Body of pancreas (tissue), 4 donors: ENCODE data around the gene CCBE1. TPM values are rescaled to one million over a fixed set of nuclear protein-coding genes. Genes with fewer than 3 reads are reported as not detected.

Experiments used
- ATAC-seq: fragments of 150-250 bp; one replicate; pipeline ENCODE4 v1.9.1; 2016
- DNase-seq, 4 donors: peaks; one replicate each; pipeline ENCODE4 v3.0.0-alpha.2; 2019
- H3K27ac ChIP-seq, 4 donors: fragments of 200-600 bp; sonication (generic); 1 replicate in 3 of 4; 2 replicates in 1 of 4; pipeline versions ENCODE4 v1.5.1 to v1.6.1; 2016 to 2019; ENCODE audit warnings: mild to moderate bottlenecking in 1 of 4, mixed read lengths in 1 of 4, moderate library complexity in 1 of 4
- H3K27me3 ChIP-seq, 2 donors: fragments of 200-600 bp; sonication (generic); one replicate each; pipeline ENCODE4 v1.6.0; 2016; ENCODE audit warnings: mild to moderate bottlenecking in 1 of 2
- H3K36me3 ChIP-seq, 2 donors: fragments of 200-600 bp; sonication (generic); replicated peaks in 1 of 2; 2 replicates each; pipeline ENCODE4 v1.5.1; 2016; ENCODE audit warnings: low read depth in 2 of 2; ENCODE audit not compliant: insufficient read depth in 1 of 2
- H3K4me1 ChIP-seq: fragments of 200-600 bp; sonication (generic); one replicate; pipeline ENCODE4 v1.6.0; 2016
- H3K4me3 ChIP-seq, 2 donors: fragments of 200-600 bp; sonication (generic); 1 replicate in 1 of 2; 2 replicates in 1 of 2; pipeline ENCODE4 v1.5.1; 2016 to 2019
- H3K9me3 ChIP-seq, 3 donors: fragments of 200-600 bp; sonication (generic); 1 replicate in 2 of 3; 2 replicates in 1 of 3; pipeline ENCODE4 v1.5.1; 2016
- CTCF ChIP-seq, 7 experiments: fragments of 450-650 bp in 4 of 7; fragments of 200-600 bp in 3 of 7; sonication (generic) in 3 of 7; IDR thresholded peaks; one replicate each; pipeline ENCODE4 v1.5.1; 2016 to 2019; ENCODE audit warnings: antibody characterized with exemption in 7 of 7
- POLR2A ChIP-seq, 3 donors: fragments of 450-650 bp; IDR thresholded peaks; one replicate each; pipeline ENCODE4 v1.6.1; 2016; ENCODE audit warnings: antibody characterized with exemption in 3 of 3, mild to moderate bottlenecking in 2 of 3
- WGBS, 2 donors: methylation state at CpG; one replicate each; pipeline ENCODE4 v1.1.5; 2017; 5-methylcytosine and 5-hydroxymethylcytosine counted together
- intact Hi-C: fragments of 100-400 bp; cut with DNase I; formaldehyde crosslinking; loops from one replicate; pipeline ENCODE4 v1.15.1; 2023
- total RNA-seq, 2 donors: library from RNA; depleted of rRNA; stranded (reverse); fragments of >200 nt; gene quantifications; one replicate each; pipeline ENCODE4 v1.1.0, GENCODE V29; 2016

Gene CCBE1
- total RNA-seq, 2 donors from 2014 or later, result 0.99 to 4.4 TPM

GRCh38 chr18:59724103-59724502 is 26.9 kb upstream of the CCBE1 start:
- TF ChIP-seq POLR2A (IDR thresholded peaks at IDR 0.05) (no peak), CTCF (IDR thresholded peaks at IDR 0.05) (no peak)
- Histone ChIP-seq H3K9me3 (no peaks in the 10 kb centered on the region), H3K27ac (no peak overlapping the region), H3K36me3 (no peaks in the 10 kb centered on the region), H3K4me1 (no peaks in the 10 kb centered on the region), H3K27me3 (no peaks in the 10 kb centered on the region), H3K4me3 (no peak overlapping the region)
- intact Hi-C loops, result no loop called here
- 56 to 60% methylated on average over 2 of the region's 2 CpGs for WGBS, 2 donors
- ATAC-seq (no peak), DNase-seq (no peak)

- no peaks in the 10 kb centered on the region for H3K27me3 ChIP-seq
- no peak overlapping the region for H3K27ac ChIP-seq
- H3K9me3 ChIP-seq, result no peaks in the 10 kb centered on the region
- H3K36me3 ChIP-seq, result no peaks in the 10 kb centered on the region
- intact Hi-C loops, result no loop called here
- DNase-seq, result no peak
- H3K4me1 ChIP-seq, result no peaks in the 10 kb centered on the region
- no peak for TF ChIP-seq POLR2A (IDR thresholded peaks at IDR 0.05)
- no peak for TF ChIP-seq CTCF (IDR thresholded peaks at IDR 0.05)
- H3K4me3 ChIP-seq, result no peak overlapping the region
- ATAC-seq, result no peak
- 70 to 84% methylated on average over 2 of the region's 2 CpGs for WGBS, 2 donors
Measured at GRCh38 chr18:59721931-59722330, 24.7 kb upstream of the CCBE1 start.

DNA sequence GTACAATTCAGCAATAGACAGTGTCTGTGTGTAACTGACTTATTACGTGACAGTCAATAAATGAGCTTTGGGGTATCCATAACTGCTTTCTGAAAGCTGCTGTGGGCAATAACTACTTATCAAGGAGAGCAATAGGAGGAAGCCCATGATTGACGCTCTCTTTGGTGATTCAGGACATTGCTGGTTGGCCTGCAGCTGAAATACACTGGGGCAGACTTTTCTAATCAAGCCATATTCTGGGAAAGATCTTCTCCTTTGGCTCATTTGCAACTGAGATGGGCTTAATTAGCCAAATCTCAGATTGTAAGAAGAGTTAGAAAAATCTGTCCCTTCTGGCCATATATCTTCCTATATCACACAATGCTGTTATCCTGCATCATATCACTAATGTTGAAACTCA is 24.0 kb upstream of the CCBE1 start:
- no peaks in the 10 kb centered on the region for H3K9me3 ChIP-seq
- 53 to 62% methylated on average over 2 of the region's 2 CpGs for whole genome bisulfite sequencing, 2 donors
- TF ChIP-seq POLR2A (IDR thresholded peaks at IDR 0.05) (no peak), CTCF (IDR thresholded peaks at IDR 0.05) (no peak)
- intact Hi-C loops, result no loop called here
- no peaks in the 10 kb centered on the region for H3K4me1 ChIP-seq
- H3K27ac ChIP-seq, result no peak overlapping the region
- DNase-seq, result no peak
- no peak for ATAC-seq
- no peak overlapping the region for H3K4me3 ChIP-seq
- H3K27me3 ChIP-seq, result no peaks in the 10 kb centered on the region
- H3K36me3 ChIP-seq, result no peaks in the 10 kb centered on the region

GRCh38 chr18:59719544-59720181 is 22.4 kb upstream of the CCBE1 start:
- no peaks in the 10 kb centered on the region for H3K36me3 ChIP-seq
- WGBS, 2 donors, result 42 to 56% methylated on average over 3 of the region's 3 CpGs
- peak in 1 of 4 donors; percentile 6 for DNase-seq
- intact Hi-C loops, result no loop called here
- no peak overlapping the region for H3K27ac ChIP-seq
- H3K4me1 ChIP-seq, result no peaks in the 10 kb centered on the region
- no peaks in the 10 kb centered on the region for H3K27me3 ChIP-seq
- no peak overlapping the region for H3K4me3 ChIP-seq
- no peak for TF ChIP-seq CTCF (IDR thresholded peaks at IDR 0.05)
- TF ChIP-seq POLR2A (IDR thresholded peaks at IDR 0.05), result no peak
- no peaks in the 10 kb centered on the region for H3K9me3 ChIP-seq
- ATAC-seq, result no peak

- DNase-seq (no peak), ATAC-seq (no peak)
- no peak for TF ChIP-seq CTCF (IDR thresholded peaks at IDR 0.05)
- TF ChIP-seq POLR2A (IDR thresholded peaks at IDR 0.05), result no peak
- Histone ChIP-seq H3K9me3 (no peaks in the 10 kb centered on the region), H3K4me1 (no peaks in the 10 kb centered on the region), H3K4me3 (no peak overlapping the region), H3K27ac (no peak overlapping the region), H3K36me3 (no peaks in the 10 kb centered on the region), H3K27me3 (no peaks in the 10 kb centered on the region)
- intact Hi-C loops, result no loop called here
- 48 to 57% methylated on average over 7 of the region's 7 CpGs for WGBS, 2 donors
Measured at GRCh38 chr18:59718464-59719157, 21.4 kb upstream of the CCBE1 start.
